Astrocyte of the cerebellum (primary cell): ENCODE results near the gene IGHMBP2.

Source experiments
- DNase-seq: peaks from one replicate; pipeline ENCODE4 v3.0.0-alpha.2; 2011; ENCODE audit warnings: low read depth
- H3K4me3 ChIP-seq: 2 replicates; pipeline ENCODE4 v1.5.1; 2011; ENCODE audit warnings: mild to moderate bottlenecking, low read depth, low read length, moderate library complexity
- CTCF ChIP-seq: IDR thresholded peaks from 2 replicates; pipeline ENCODE4 v1.5.1; 2012; ENCODE audit warnings: low read length, low read depth, moderate library complexity, mild to moderate bottlenecking; ENCODE audit errors: missing control alignments
- in situ Hi-C: cut with HindIII; loops from 2 replicates; pipeline ENCODE4 v1.10.0; 2017; ENCODE audit warnings: low sequenced_read_pairs

The IGHMBP2 gene

DNA sequence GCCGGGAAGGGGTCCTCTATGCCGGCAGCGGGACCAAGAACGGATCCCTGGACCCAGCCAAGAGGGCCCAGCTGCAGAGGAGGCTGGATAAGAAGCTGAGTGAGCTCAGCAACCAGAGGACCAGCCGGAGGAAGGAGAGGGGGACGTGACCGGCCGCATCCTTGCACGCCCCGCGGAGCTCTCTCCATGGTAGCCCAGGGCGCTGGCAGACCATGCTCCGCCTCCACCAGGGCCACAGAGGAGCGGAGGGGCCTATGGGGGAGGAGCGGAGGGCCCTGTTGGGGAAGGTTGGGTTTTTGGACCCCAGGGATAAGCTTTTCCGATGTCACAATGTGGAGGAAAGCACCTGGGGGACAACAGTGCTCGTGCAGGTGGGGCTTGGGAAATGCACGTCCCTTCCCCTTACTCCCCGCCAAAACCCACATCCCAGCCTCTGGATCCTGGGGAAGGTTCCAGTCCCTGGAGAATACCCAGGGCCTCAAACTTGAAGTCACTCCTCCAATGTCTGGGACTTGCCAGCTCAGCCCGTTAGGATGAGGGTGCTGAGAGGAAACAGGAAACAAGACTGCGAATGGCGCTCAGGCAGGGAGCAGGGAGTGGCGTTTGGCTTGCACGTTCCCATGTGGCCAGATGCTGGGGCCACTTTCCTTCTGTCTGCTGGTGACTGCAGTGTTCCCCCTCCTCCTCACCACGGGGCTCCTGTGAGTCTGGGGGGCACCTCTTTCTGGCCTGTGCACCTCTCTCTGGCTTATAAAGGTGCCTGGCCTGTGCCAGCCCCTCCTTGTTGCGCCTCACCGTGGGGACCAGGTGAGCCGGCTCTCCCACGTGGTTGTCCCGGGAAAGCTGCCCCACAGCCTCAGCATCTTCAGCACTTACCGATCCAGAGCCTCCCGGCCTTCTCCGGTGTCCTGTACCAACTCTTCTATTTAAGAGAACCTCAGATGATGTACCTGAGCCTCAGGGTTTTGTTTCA is 36.2 kb downstream of the IGHMBP2 start:
- TF ChIP-seq CTCF = no peak
- no peak overlapping the region for H3K4me3 ChIP-seq
- in situ Hi-C loops = no loop called here
- no peak for DNase-seq

DNA sequence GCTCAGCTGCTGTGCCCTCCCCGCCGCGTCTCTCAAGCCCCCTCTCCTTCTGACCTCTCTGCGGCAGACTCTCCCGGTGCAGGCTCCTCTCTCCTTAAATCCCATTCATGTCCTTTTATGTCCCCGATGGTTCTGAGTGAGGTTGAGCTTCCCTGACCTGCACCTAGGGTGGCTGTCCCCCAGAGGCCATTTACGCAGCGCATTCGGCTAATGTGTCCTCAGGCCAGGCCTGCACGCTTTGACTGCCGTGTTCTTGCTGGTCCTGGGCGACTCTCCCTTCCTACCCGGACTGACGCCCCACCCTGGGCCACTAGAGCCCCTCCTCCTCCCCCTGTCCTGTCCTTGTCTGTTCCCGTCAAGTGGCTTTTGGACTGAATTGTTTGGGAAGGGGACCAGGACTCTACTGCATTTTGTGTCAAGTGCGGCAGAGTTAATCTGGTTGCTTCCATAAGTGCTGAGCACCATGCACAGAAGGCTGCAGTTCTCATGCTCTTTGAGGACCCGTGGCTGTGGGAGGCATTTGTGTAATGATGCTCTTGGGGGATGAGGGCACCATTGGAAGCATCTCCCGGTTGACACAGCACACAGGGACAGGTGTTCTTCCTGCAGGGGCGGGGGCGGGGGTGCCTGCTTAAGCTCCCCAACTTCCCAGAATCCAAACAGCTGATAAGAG is 37.1 kb downstream of the IGHMBP2 start:
- in situ Hi-C loops = no loop called here
- H3K4me3 ChIP-seq = no peak overlapping the region
- DNase-seq = no peak
- TF ChIP-seq CTCF = no peak

DNA sequence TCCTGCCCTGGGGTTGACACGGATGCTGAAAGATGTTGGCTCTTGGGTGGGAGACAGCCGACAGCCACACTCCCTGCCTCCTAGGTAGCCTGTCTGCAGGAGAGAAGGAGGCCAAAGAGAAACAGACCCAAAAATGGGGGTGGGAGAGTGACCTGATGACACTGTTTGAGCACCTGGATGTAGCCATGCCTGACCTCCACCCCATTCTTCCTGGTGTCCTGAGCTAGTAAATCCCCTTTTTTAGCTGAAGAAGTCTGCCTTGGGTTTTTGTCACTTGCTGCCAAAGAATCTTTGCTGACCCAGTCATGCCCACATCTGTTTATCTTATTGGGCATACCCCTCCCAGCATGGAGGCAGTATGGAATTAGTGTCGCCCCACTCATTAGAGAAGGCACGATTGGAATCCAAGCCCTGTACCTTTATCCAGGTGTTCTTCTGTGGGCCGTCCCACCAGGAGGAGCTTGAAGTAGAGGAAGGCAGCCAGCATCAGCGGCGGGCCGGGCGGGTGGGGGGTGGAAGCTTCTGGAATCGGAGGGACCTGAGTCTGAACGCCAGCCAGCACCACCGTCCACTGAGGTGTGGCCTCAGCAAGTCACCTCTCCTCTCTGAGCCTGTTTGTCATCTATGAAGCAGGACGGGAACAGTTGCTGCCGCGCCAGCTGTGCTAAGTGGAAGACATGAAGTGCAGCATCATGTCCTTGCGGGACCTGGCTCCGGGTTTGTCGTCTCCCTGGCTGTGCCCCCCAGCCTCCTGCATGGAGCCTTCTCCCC is 37.8 kb downstream of the IGHMBP2 start:
- DNase-seq = no peak
- TF ChIP-seq CTCF = no peak
- no peak overlapping the region for H3K4me3 ChIP-seq
- in situ Hi-C loops = no loop called here

DNA sequence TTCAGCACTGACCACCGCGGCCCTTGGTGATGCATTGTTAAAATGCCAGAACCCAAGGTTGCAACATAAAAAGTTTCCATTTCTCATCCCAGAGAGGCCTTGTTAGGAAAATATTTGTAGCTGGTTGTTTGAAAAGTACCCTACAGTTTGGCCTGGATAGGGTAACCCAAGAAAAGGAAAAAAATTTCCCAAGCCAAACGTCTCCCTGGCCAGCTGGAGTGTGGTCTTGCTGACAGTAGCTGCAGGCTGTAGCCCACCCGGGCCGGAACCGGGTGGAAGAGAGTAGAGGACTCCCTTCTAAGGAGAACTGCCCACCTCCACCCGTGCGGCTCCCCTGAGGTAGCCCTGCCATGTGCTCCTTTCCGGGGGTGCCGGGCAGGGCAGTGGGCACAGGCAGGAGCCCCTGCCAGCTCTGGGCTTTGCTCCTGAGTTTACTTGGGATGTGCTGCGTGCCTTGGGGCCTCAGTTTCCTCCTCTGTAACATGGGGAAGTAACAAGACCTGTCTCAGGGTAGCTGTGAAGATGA is 38.5 kb downstream of the IGHMBP2 start:
- DNase-seq = no peak
- in situ Hi-C loops = no loop called here
- TF ChIP-seq CTCF = no peak
- H3K4me3 ChIP-seq = no peak overlapping the region

GRCh38 chr11:68942751-68943271 is 39.1 kb downstream of the IGHMBP2 start:
- no peak for TF ChIP-seq CTCF

More at GRCh38 chr11:68942751-68943271, 39.1 kb downstream of the IGHMBP2 start:
- no peak overlapping the region for H3K4me3 ChIP-seq
- in situ Hi-C loops = no loop called here
- no peak for DNase-seq
